ENCODE measurements around the gene CCL18. TPM values are rescaled to one million over a fixed set of nuclear protein-coding genes. Genes with fewer than 3 reads are reported as not detected.

Gene CCL18
- polyA plus RNA-seq, 1 donor from 2014 or later: not detected

- Histone ChIP-seq H3K4me2 (ENCODE audit: low read length) (no peak overlapping the region), H3K9me2 (ENCODE audit: insufficient read depth, low read length) (no peaks in the 10 kb centered on the region)
These were observed 16.0 kb upstream of the CCL18 start for GRCh38 chr17:36048066-36048465.

GRCh38 chr17:36049643-36050042, 14.4 kb upstream of the CCL18 start:
- TF ChIP-seq CTCF (IDR thresholded peaks at IDR 0.05; ENCODE audit: poor library complexity, severe bottlenecking): no peak
- TF ChIP-seq EZH2 (IDR thresholded peaks at IDR 0.05; ENCODE audit: borderline replicate concordance, insufficient read depth, low read length, poor library complexity, severe bottlenecking): no peak
- no peak for TF ChIP-seq EP300 (conservative IDR thresholded peaks at IDR 0.05; ENCODE audit: poor library complexity, severe bottlenecking)
- no peak for TF ChIP-seq TAF1 (IDR thresholded peaks at IDR 0.05; ENCODE audit: low read depth)
- no peak for TF ChIP-seq RAD21 (conservative IDR thresholded peaks at IDR 0.05)
- TF ChIP-seq SMC3 (conservative IDR thresholded peaks at IDR 0.05; ENCODE audit: poor library complexity): no peak
- no peak for TF ChIP-seq REST (IDR thresholded peaks at IDR 0.05; ENCODE audit: borderline replicate concordance)
- TF ChIP-seq MXI1 (conservative IDR thresholded peaks at IDR 0.05; ENCODE audit: poor library complexity, severe bottlenecking): no peak
- TF ChIP-seq POLR2AphosphoS5 (IDR thresholded peaks at IDR 0.05): no peak
- H3K9me2 ChIP-seq (ENCODE audit: insufficient read depth, low read length): no peaks in the 10 kb centered on the region
- no peak overlapping the region for H3K27ac ChIP-seq (ENCODE audit: low read length)
- H3K9ac ChIP-seq (ENCODE audit: low read length): no peak overlapping the region
- H3K4me3 ChIP-seq (ENCODE audit: low read length): no peak overlapping the region
- H3K79me2 ChIP-seq (replicated peaks; ENCODE audit: insufficient read depth, low read length): no peaks in the 10 kb centered on the region
- H3K9me3 ChIP-seq (ENCODE audit: low read length): no peaks in the 10 kb centered on the region
- H3K4me2 ChIP-seq (ENCODE audit: low read length): no peak overlapping the region
- H2AFZ ChIP-seq (ENCODE audit: low read depth, low read length): no peak overlapping the region
- H3K27me3 ChIP-seq (ENCODE audit: insufficient read depth, low read depth, low read length): no peaks in the 10 kb centered on the region
- no peaks in the 10 kb centered on the region for H4K20me1 ChIP-seq (ENCODE audit: insufficient read depth)
- H3K36me3 ChIP-seq (ENCODE audit: insufficient read depth, low read length): no peaks in the 10 kb centered on the region
- H3F3A ChIP-seq (ENCODE audit: insufficient read depth, low read length, poor library complexity, severe bottlenecking): no peaks in the 10 kb centered on the region

More at GRCh38 chr17:36048066-36048465, 16.0 kb upstream of the CCL18 start:
- Histone ChIP-seq H4K20me1 (ENCODE audit: insufficient read depth) (no peaks in the 10 kb centered on the region), H3K9ac (ENCODE audit: low read length) (no peak overlapping the region), H3K36me3 (ENCODE audit: insufficient read depth, low read length) (no peaks in the 10 kb centered on the region), H3K4me3 (ENCODE audit: low read length) (no peak overlapping the region), H3K27ac (ENCODE audit: low read length) (no peak overlapping the region), H2AFZ (ENCODE audit: low read depth, low read length) (no peak overlapping the region), H3K27me3 (ENCODE audit: insufficient read depth, low read depth, low read length) (no peaks in the 10 kb centered on the region), H3K9me3 (ENCODE audit: low read length) (no peaks in the 10 kb centered on the region), H3F3A (ENCODE audit: insufficient read depth, low read length, poor library complexity, severe bottlenecking) (no peaks in the 10 kb centered on the region), H3K79me2 (replicated peaks; ENCODE audit: insufficient read depth, low read length) (no peaks in the 10 kb centered on the region)
- no peak for TF ChIP-seq POLR2AphosphoS5 (IDR thresholded peaks at IDR 0.05)
- TF ChIP-seq EP300 (conservative IDR thresholded peaks at IDR 0.05; ENCODE audit: poor library complexity, severe bottlenecking): no peak
- TF ChIP-seq REST (IDR thresholded peaks at IDR 0.05; ENCODE audit: borderline replicate concordance): no peak
- TF ChIP-seq RAD21 (conservative IDR thresholded peaks at IDR 0.05): no peak
- no peak for TF ChIP-seq TAF1 (IDR thresholded peaks at IDR 0.05; ENCODE audit: low read depth)
